Measurements from ENCODE around the gene VMP1.

- TF ChIP-seq ZNF571 (tag by site-specific recombination; IDR thresholded peaks at IDR 0.05) = no peak
- TF ChIP-seq CTCF (tag by site-specific recombination; IDR thresholded peaks at IDR 0.05) = no peak
- TF ChIP-seq ZNF133 (tag by site-specific recombination; IDR thresholded peaks at IDR 0.05) = no peak
- TF ChIP-seq TRIM28 (IDR thresholded peaks at IDR 0.05; ENCODE audit: borderline replicate concordance, low read length) = no peak
- no peak for TF ChIP-seq ZNF114 (tag by site-specific recombination; IDR thresholded peaks at IDR 0.05)
- no peak for TF ChIP-seq ZBTB11 (tag by site-specific recombination; conservative IDR thresholded peaks at IDR 0.05; ENCODE audit: low read depth)
- TF ChIP-seq ZNF239 (tag by site-specific recombination; IDR thresholded peaks at IDR 0.05) = no peak
- peak; percentile 60; the same call in 1 of the 2 replicates for TF ChIP-seq ZNF660 (tag by site-specific recombination; IDR thresholded peaks at IDR 0.05)
- no peak for TF ChIP-seq ZBTB21 (tag by site-specific recombination; IDR thresholded peaks at IDR 0.05)
- TF ChIP-seq TCF7L2 (IDR thresholded peaks at IDR 0.05; ENCODE audit: borderline replicate concordance, low read depth, low read length) = no peak
These were observed 47.1 kb downstream of the VMP1 start for GRCh38 chr17:59754552-59754951.
